Esophagus squamous epithelium (tissue), 5 donors: ENCODE measurements around the gene HOXB4. TPM values are rescaled to one million over a fixed set of nuclear protein-coding genes. Genes with fewer than 3 reads are reported as not detected.

ENCODE experiments used
- DNase-seq: peaks from one replicate; lab custom pipeline; 2025; lab: John Stamatoyannopoulos, UW
- H3K27ac ChIP-seq, 4 donors: fragments of 200-600 bp; sonication (generic); one replicate each; pipeline ENCODE4 v1.5.1; 2016 to 2019; ENCODE audit warnings: mild to moderate bottlenecking in 1 of 4
- H3K27me3 ChIP-seq, 4 donors: fragments of 200-600 bp; sonication (generic); 1 replicate in 3 of 4; 2 replicates in 1 of 4; pipeline versions ENCODE4 v1.5.1 to v1.6.0; 2017 to 2021; ENCODE audit warnings: antibody characterized with exemption in 1 of 4
- H3K36me3 ChIP-seq, 3 donors: fragments of 200-600 bp; sonication (generic); one replicate each; pipeline ENCODE4 v1.5.1; 2016 to 2019
- H3K4me1 ChIP-seq, 3 donors: fragments of 200-600 bp; sonication (generic); one replicate each; pipeline ENCODE4 v1.5.1; 2017 to 2019
- H3K4me3 ChIP-seq, 4 donors: fragments of 200-600 bp; sonication (generic); 1 replicate in 3 of 4; 2 replicates in 1 of 4; pipeline ENCODE4 v1.5.1; 2016 to 2019; ENCODE audit warnings: mild to moderate bottlenecking in 2 of 4, moderate library complexity in 1 of 4
- H3K9me3 ChIP-seq, 3 donors: fragments of 200-600 bp; sonication (generic); one replicate each; pipeline ENCODE4 v1.5.1; 2016 to 2019
- POLR2A ChIP-seq, 4 donors: fragments of 450-650 bp; IDR thresholded peaks; one replicate each; pipeline ENCODE4 v1.6.1; 2017; ENCODE audit warnings: antibody characterized with exemption in 4 of 4, mild to moderate bottlenecking in 4 of 4, moderate library complexity in 3 of 4
- WGBS, 2 donors: methylation state at CpG; one replicate each; pipeline ENCODE4 v1.1.5; 2018; 5-methylcytosine and 5-hydroxymethylcytosine counted together
- intact Hi-C: fragments of 100-400 bp; cut with DNase I; formaldehyde crosslinking; loops from one replicate; pipeline ENCODE4 v1.15.0; 2022
- total RNA-seq, 4 donors: library from RNA; depleted of rRNA; stranded (reverse); fragments of >200 nt; gene quantifications; one replicate each; pipeline ENCODE4 v1.1.0, GENCODE V29; 2016
- TF ChIP-seq, protein P1 (sequence below), 6 experiments: fragments of 450-650 bp in 4 of 6; fragments of 200-600 bp in 2 of 6; sonication (generic) in 2 of 6; IDR thresholded peaks; one replicate each; pipeline ENCODE4 v1.5.1; 2016 to 2019; ENCODE audit warnings: antibody characterized with exemption in 6 of 6, mild to moderate bottlenecking in 4 of 6, moderate library complexity in 4 of 6
- donor health status: DM: yes; HTN: yes; CAD: no.

Gene HOXB4
- total RNA-seq, 4 donors from 2014 or later = 0.27 to 2.9 (median 1.8) TPM

DNA sequence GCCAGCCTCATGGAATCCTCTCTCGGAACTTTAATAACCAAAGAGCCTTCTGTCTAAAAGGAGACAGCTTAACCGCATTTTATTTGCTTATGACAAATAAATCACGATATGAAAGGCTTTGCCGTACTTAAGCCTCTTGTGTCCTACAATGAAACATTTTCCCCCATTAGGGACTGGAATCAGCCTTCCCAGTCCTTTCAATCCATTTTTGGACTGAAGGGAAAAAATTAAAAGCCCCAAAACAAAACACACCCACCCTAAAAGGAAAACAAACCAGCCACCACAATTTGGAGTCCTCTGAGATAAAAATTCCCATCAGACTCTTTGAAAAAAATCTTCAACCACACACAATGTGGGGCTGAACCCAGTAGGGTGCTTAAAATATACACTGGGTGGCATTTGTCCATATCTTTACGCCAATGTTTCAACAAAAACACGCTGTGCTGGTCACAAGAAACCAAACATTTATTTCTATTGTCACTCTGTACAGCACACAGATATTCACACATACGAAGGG, 3.0 kb downstream of the HOXB4 start:
- peak overlapping the region in 3 of 4 donors; percentile 52 to 83 (median 70) for H3K4me3 ChIP-seq
- peak overlapping the region; percentile 88 to 93 (median 92) for H3K27ac ChIP-seq
- DNase-seq = no peak
- TF ChIP-seq, protein P1, sequence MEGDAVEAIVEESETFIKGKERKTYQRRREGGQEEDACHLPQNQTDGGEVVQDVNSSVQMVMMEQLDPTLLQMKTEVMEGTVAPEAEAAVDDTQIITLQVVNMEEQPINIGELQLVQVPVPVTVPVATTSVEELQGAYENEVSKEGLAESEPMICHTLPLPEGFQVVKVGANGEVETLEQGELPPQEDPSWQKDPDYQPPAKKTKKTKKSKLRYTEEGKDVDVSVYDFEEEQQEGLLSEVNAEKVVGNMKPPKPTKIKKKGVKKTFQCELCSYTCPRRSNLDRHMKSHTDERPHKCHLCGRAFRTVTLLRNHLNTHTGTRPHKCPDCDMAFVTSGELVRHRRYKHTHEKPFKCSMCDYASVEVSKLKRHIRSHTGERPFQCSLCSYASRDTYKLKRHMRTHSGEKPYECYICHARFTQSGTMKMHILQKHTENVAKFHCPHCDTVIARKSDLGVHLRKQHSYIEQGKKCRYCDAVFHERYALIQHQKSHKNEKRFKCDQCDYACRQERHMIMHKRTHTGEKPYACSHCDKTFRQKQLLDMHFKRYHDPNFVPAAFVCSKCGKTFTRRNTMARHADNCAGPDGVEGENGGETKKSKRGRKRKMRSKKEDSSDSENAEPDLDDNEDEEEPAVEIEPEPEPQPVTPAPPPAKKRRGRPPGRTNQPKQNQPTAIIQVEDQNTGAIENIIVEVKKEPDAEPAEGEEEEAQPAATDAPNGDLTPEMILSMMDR (IDR thresholded peaks at IDR 0.05) = no peak
- no peak for TF ChIP-seq POLR2A (IDR thresholded peaks at IDR 0.05)
- H3K27me3 ChIP-seq = peaks cover 0 to 100% (median 6%) of the 10 kb centered on the region in 4 donors
- no peaks in the 10 kb centered on the region for H3K36me3 ChIP-seq
- 42 to 48% methylated on average over 7 of the region's 7 CpGs for WGBS, 2 donors
- peaks cover 0 to 95% (median 46%) of the 10 kb centered on the region in 3 donors for H3K4me1 ChIP-seq
- intact Hi-C loops = loop anchor here (5.0 kb wide), 1 partner anchor 33 kb away; no protein-coding TSS in a partner anchor
- no peaks in the 10 kb centered on the region for H3K9me3 ChIP-seq

- Histone ChIP-seq H3K27me3 (peaks cover 0 to 100% (median 7%) of the 10 kb centered on the region in 4 donors), H3K4me1 (peaks cover 0 to 95% (median 52%) of the 10 kb centered on the region in 3 donors), H3K4me3 (peak overlapping the region; percentile 3 to 83 (median 61)), H3K9me3 (no peaks in the 10 kb centered on the region), H3K36me3 (no peaks in the 10 kb centered on the region), H3K27ac (peak overlapping the region; percentile 88 to 93 (median 92))
- WGBS, 2 donors = 33 to 42% methylated on average over 8 of the region's 8 CpGs
- no peak for TF ChIP-seq POLR2A (IDR thresholded peaks at IDR 0.05)
- TF ChIP-seq, protein P1 (IDR thresholded peaks at IDR 0.05) = no peak
- DNase-seq = no peak
- intact Hi-C loops = loop anchor here (5.0 kb wide), 1 partner anchor 32 kb away; no protein-coding TSS in a partner anchor
These were observed 3.6 kb downstream of the HOXB4 start for GRCh38 chr17:48574505-48575065.

- Histone ChIP-seq H3K4me3 (peak overlapping the region in 3 of 4 donors; percentile 31 to 83 (median 34)), H3K27ac (peak overlapping the region; percentile 88 to 93 (median 92)), H3K27me3 (peaks cover 0 to 99% (median 7%) of the 10 kb centered on the region in 4 donors), H3K4me1 (peaks cover 0 to 96% (median 59%) of the 10 kb centered on the region in 3 donors), H3K36me3 (no peaks in the 10 kb centered on the region), H3K9me3 (no peaks in the 10 kb centered on the region)
- intact Hi-C loops = no loop called here
- DNase-seq = no peak
- TF ChIP-seq, protein P1 (IDR thresholded peaks at IDR 0.05) = no peak
- TF ChIP-seq POLR2A (IDR thresholded peaks at IDR 0.05) = no peak
- WGBS, 2 donors = 24 to 62% methylated on average over 1 of the region's 1 CpG
These were observed 6.2 kb downstream of the HOXB4 start for GRCh38 chr17:48571826-48572417.

- 38 to 42% methylated on average over 21 to 23 of the region's 26 CpGs for WGBS, 2 donors
- peaks cover 0 to 99% (median 7%) of the 10 kb centered on the region in 4 donors for H3K27me3 ChIP-seq
- DNase-seq = no peak
These were observed 6.9 kb downstream of the HOXB4 start for GRCh38 chr17:48571024-48571818.

More at GRCh38 chr17:48571024-48571818, 6.9 kb downstream of the HOXB4 start:
- intact Hi-C loops = no loop called here
- peak overlapping the region; percentile 4 to 83 (median 32) for H3K4me3 ChIP-seq
- no peaks in the 10 kb centered on the region for H3K9me3 ChIP-seq
- TF ChIP-seq POLR2A (IDR thresholded peaks at IDR 0.05) = no peak
- TF ChIP-seq, protein P1 (IDR thresholded peaks at IDR 0.05) = no peak
- peaks cover 0 to 96% (median 61%) of the 10 kb centered on the region in 3 donors for H3K4me1 ChIP-seq
- H3K36me3 ChIP-seq = no peaks in the 10 kb centered on the region
- H3K27ac ChIP-seq = peak overlapping the region; percentile 88 to 93 (median 92)
